ENCODE results near the gene DELE1. TPM values are rescaled to one million over a fixed set of nuclear protein-coding genes. Genes with fewer than 3 reads are reported as not detected.

The DELE1 gene
- total and polyA plus RNA-seq, 2 donors (not counting 3 experiments of a cell fraction or from before 2014, with no cell fraction given): 105 to 121 TPM

DNA sequence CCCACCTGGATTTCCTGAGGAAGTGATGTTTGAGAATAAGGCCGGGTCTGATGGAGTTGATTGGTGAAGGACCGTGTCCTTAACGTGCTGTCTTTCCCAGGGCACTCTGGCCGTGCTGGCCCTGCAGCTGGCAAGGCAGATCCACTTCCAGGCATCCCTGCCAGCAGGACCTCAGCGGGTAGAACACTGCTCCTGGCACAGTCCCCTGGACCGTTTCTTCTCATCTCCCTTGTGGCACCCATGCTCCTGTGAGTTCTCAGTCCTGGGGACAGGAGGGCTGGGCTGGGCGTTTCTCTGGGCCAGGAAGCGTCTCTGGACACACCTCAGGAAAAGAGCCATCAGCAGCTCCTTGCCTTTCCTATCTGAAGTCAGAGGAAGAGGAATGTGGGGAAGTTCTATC is 4.4 kb downstream of the DELE1 start:
- CTCF ChIA-PET: interaction anchor here (4.0 kb wide), 1 partner anchor 32 kb away, joined by 23 read pairs; no protein-coding TSS in a partner anchor
- DNase-seq (ENCODE audit: low read depth, low spot score) (no peak), FAIRE-seq (no peak)
- Histone ChIP-seq H3K9me1 (replicated peaks; ENCODE audit: control insufficient read depth, extremely low read depth, insufficient read depth, low read length) (no peaks in the 10 kb centered on the region), H3K36me3 (ENCODE audit: control insufficient read depth in 2 of 2, extremely low read depth in 1 of 2, insufficient read depth in 2 of 2, low read length in 2 of 2) (peaks cover 21 to 34% of the 10 kb centered on the region in 2 experiments), H3K4me3 (replicated peaks in 1 of 3; ENCODE audit: insufficient read depth in 1 of 3, low read depth in 1 of 3, low read length in 3 of 3) (no peak overlapping the region), H3K27ac (ENCODE audit: insufficient read depth, low read depth, low read length) (no peak overlapping the region), H2AFZ (ENCODE audit: low read depth, low read length) (no peak overlapping the region), H3K79me2 (ENCODE audit: control insufficient read depth, insufficient read depth, low read length) (peaks cover 11% of the 10 kb centered on the region), H3K27me3 (ENCODE audit: control insufficient read depth in 2 of 2, insufficient read depth in 2 of 2, low read length in 2 of 2) (no peaks in the 10 kb centered on the region), H3K4me2 (ENCODE audit: insufficient read depth, low read length) (no peak overlapping the region), H3K4me1 (ENCODE audit: control insufficient read depth, extremely low read depth, insufficient read depth, low read length) (peaks cover 12% of the 10 kb centered on the region), H4K20me1 (replicated peaks; ENCODE audit: control insufficient read depth, extremely low read depth, insufficient read depth, low read length) (no peaks in the 10 kb centered on the region), H3K9me3 (replicated peaks; ENCODE audit: control insufficient read depth, insufficient read depth, low read length) (no peaks in the 10 kb centered on the region), H3K9ac (replicated peaks; ENCODE audit: extremely low read depth, insufficient read depth, low read length) (no peak overlapping the region)
- BruUV-seq (replicated peaks): no TSS peak
- dilution Hi-C loops (cut with MboI; ENCODE audit: extremely low pct_ligation_motif_present, low sequenced_read_pairs) (no loop called here), intact Hi-C loops (cut with micrococcal nuclease) (no loop called here)
- POLR2A ChIA-PET: no interaction called here
- TF ChIP-seq MYC (IDR thresholded peaks at IDR 0.05; ENCODE audit: low read depth, low read length): no peak
- TF ChIP-seq POLR2A (IDR thresholded peaks at IDR 0.05; ENCODE audit: low read depth, low read length): no peak
- TF ChIP-seq, protein P1, sequence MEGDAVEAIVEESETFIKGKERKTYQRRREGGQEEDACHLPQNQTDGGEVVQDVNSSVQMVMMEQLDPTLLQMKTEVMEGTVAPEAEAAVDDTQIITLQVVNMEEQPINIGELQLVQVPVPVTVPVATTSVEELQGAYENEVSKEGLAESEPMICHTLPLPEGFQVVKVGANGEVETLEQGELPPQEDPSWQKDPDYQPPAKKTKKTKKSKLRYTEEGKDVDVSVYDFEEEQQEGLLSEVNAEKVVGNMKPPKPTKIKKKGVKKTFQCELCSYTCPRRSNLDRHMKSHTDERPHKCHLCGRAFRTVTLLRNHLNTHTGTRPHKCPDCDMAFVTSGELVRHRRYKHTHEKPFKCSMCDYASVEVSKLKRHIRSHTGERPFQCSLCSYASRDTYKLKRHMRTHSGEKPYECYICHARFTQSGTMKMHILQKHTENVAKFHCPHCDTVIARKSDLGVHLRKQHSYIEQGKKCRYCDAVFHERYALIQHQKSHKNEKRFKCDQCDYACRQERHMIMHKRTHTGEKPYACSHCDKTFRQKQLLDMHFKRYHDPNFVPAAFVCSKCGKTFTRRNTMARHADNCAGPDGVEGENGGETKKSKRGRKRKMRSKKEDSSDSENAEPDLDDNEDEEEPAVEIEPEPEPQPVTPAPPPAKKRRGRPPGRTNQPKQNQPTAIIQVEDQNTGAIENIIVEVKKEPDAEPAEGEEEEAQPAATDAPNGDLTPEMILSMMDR (IDR thresholded peaks at IDR 0.05; ENCODE audit: extremely low read depth in 1 of 2, insufficient read depth in 1 of 2, low read depth in 1 of 2, low read length in 2 of 2): no peak
- no peak for TF ChIP-seq FOS (IDR thresholded peaks at IDR 0.05; ENCODE audit: borderline replicate concordance, insufficient read depth, low read length)
- no peak for TF ChIP-seq GATA2 (IDR thresholded peaks at IDR 0.05; ENCODE audit: insufficient read depth, insufficient read length, low read depth, low read length)
- TF ChIP-seq, protein P2, sequence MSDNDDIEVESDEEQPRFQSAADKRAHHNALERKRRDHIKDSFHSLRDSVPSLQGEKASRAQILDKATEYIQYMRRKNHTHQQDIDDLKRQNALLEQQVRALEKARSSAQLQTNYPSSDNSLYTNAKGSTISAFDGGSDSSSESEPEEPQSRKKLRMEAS (IDR thresholded peaks at IDR 0.05; ENCODE audit: insufficient read depth, insufficient read length): no peak
- TF ChIP-seq EZH2 (IDR thresholded peaks at IDR 0.05; ENCODE audit: borderline replicate concordance, low read depth, low read length, severe bottlenecking): no peak
- TF ChIP-seq JUN (IDR thresholded peaks at IDR 0.05; ENCODE audit: borderline replicate concordance, insufficient read depth, insufficient read length, low read depth): no peak
- no peak for TF ChIP-seq POLR2AphosphoS5 (IDR thresholded peaks at IDR 0.05; ENCODE audit: insufficient read depth, low read depth, low read length)

Data from endothelial cell of umbilical vein (primary cell).